ENCODE results near the gene SIGLEC8. TPM values are rescaled to one million over a fixed set of nuclear protein-coding genes. Genes with fewer than 3 reads are reported as not detected.
A peak's percentile ranks its signal among the peaks of the same experiment; 100 is the strongest.

The SIGLEC8 gene
- total RNA-seq, 1 donor from 2014 or later, result not detected

DNA sequence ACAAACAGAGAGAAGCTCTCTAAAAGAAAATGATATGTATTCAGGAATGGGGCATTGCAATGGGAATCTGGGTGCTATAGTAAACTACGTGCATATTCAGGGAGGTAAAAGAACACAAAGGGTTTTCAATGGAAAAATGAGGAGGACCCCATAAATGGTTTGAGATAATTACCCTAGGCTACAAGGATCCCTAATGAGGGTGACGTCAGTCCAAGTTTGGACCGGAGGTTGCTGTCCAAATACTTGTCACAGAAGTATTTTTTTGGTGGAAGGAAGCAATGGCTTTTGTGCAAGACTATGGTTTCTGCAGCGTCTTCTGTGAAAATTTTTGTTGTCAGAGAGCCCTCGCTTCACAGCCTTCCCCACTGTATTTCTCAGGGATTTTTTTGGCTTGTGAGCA lies 19.1 kb upstream of the SIGLEC8 start:
- intact Hi-C loops (cut with DNase I), result loop anchor here (10.0 kb wide), 1 partner anchor 307 kb away; no protein-coding TSS in a partner anchor
- Histone ChIP-seq H3K36me3 (no peaks in the 10 kb centered on the region), H3K9me3 (no peaks in the 10 kb centered on the region), H3K4me1 (no peaks in the 10 kb centered on the region), H3K4me3 (no peak overlapping the region), H3K27ac (no peak overlapping the region), H3K27me3 (no peaks in the 10 kb centered on the region)
- DNase-seq (ENCODE audit: extremely low spot score in 2 of 2), result no peak
- TF ChIP-seq POLR2A (IDR thresholded peaks at IDR 0.05) (no peak), POLR2AphosphoS5 (IDR thresholded peaks at IDR 0.05; ENCODE audit: insufficient read depth in 1 of 2, low read depth in 1 of 2) (no peak)
- TF ChIP-seq, protein P1, sequence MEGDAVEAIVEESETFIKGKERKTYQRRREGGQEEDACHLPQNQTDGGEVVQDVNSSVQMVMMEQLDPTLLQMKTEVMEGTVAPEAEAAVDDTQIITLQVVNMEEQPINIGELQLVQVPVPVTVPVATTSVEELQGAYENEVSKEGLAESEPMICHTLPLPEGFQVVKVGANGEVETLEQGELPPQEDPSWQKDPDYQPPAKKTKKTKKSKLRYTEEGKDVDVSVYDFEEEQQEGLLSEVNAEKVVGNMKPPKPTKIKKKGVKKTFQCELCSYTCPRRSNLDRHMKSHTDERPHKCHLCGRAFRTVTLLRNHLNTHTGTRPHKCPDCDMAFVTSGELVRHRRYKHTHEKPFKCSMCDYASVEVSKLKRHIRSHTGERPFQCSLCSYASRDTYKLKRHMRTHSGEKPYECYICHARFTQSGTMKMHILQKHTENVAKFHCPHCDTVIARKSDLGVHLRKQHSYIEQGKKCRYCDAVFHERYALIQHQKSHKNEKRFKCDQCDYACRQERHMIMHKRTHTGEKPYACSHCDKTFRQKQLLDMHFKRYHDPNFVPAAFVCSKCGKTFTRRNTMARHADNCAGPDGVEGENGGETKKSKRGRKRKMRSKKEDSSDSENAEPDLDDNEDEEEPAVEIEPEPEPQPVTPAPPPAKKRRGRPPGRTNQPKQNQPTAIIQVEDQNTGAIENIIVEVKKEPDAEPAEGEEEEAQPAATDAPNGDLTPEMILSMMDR (IDR thresholded peaks at IDR 0.05), result no peak

DNA sequence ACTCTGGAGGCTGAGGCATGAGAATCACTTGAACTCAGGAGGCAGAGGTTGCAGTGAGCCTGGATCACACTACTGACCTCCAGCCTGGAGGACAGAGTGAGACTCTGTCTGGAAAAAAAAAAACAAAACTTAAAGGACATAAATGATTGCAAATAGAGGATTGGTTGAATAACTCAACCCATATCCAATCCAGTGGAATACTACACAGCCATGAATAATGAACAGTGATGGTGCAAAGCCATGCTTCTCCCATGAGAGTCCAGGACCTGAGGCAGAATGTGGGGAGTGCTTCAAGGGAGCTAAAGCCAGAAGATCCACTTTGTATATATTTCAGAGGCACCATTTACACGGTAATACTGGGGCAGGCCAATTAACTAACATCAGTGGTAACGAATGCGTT lies 17.9 kb upstream of the SIGLEC8 start:
- H3K4me3 ChIP-seq, result no peak overlapping the region
- intact Hi-C loops (cut with DNase I), result loop anchor here (1.0 to 10.0 kb wide), 2 partner anchors 21 to 309 kb away; no protein-coding TSS in a partner anchor
- TF ChIP-seq, protein P1 (IDR thresholded peaks at IDR 0.05), result no peak
- no peak for TF ChIP-seq POLR2AphosphoS5 (IDR thresholded peaks at IDR 0.05; ENCODE audit: insufficient read depth in 1 of 2, low read depth in 1 of 2)
- TF ChIP-seq POLR2A (IDR thresholded peaks at IDR 0.05), result no peak
- H3K4me1 ChIP-seq, result no peaks in the 10 kb centered on the region
- no peaks in the 10 kb centered on the region for H3K36me3 ChIP-seq
- H3K27ac ChIP-seq, result no peak overlapping the region
- DNase-seq (ENCODE audit: extremely low spot score in 2 of 2), result no peak
- H3K9me3 ChIP-seq, result no peaks in the 10 kb centered on the region
- no peaks in the 10 kb centered on the region for H3K27me3 ChIP-seq

DNA sequence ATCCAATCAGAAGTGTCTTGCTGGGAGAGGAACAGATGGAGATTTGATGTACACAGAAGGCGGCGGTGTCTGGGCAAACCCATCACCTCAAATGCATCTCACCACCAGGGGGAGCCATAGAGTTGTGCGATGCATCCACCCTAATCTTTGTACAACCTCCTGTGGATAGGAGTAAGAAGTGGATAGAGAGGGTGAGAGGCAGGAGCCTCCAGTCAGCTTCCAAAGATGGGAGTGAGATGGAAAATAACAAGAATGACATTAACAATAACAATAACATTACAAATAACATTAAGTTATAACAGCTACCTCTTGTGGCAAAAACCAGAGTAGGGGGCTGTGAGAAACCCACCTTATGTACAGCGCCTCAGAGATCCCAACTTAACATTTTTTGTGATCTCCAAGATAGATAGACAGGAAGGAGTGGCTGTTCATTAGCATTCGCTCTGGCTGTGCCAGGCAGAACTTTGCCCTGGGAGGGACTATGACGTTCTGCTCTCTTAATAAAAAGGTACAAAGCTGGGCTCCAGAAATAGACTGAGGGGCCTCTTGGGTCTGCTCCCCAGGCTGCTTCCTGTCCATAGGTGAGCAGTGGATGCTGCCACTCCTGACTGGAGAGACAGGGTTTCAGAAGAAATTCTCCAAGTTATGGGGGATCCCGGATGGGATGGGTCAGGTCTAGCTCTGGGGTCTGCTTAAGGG lies 14.9 kb upstream of the SIGLEC8 start:
- no peak overlapping the region for H3K4me3 ChIP-seq
- H3K27me3 ChIP-seq, result no peaks in the 10 kb centered on the region
- no peaks in the 10 kb centered on the region for H3K4me1 ChIP-seq
- H3K27ac ChIP-seq, result no peak overlapping the region
- intact Hi-C loops (cut with DNase I), result loop anchor here (10.0 kb wide), 1 partner anchor 312 kb away; no protein-coding TSS in a partner anchor
- peak in 1 of 2 donors; percentile 21 for TF ChIP-seq POLR2AphosphoS5 (IDR thresholded peaks at IDR 0.05; ENCODE audit: insufficient read depth in 1 of 2, low read depth in 1 of 2)
- TF ChIP-seq, protein P1 (IDR thresholded peaks at IDR 0.05), result peak in 2 of 3 experiments; percentile 53 to 72
- TF ChIP-seq POLR2A (IDR thresholded peaks at IDR 0.05), result no peak
- no peak for DNase-seq (ENCODE audit: extremely low spot score in 2 of 2)
- H3K9me3 ChIP-seq, result no peaks in the 10 kb centered on the region
- H3K36me3 ChIP-seq, result no peaks in the 10 kb centered on the region

DNA sequence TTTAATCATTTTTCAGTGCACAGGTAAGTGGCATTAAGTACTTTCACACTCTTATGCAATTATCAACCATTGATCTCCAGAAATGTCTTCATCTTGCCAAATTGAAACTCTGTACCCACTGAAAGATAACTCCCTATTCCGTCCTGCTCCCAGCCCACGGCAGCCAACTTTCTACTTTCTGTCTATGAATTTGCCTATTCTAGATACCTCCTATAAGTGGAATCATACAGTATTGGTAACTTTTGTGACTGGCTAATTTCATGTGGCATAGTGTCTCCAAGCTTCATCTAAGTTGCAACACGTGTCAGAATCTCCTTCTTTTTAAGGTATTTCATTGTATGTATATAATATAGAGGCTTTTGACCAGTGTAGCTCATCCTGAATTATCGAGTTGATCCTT lies 14.4 kb upstream of the SIGLEC8 start:
- TF ChIP-seq POLR2AphosphoS5 (IDR thresholded peaks at IDR 0.05; ENCODE audit: insufficient read depth in 1 of 2, low read depth in 1 of 2) (no peak), POLR2A (IDR thresholded peaks at IDR 0.05) (no peak)
- TF ChIP-seq, protein P1 (IDR thresholded peaks at IDR 0.05), result no peak
- H3K4me3 ChIP-seq, result no peak overlapping the region
- DNase-seq (ENCODE audit: extremely low spot score in 2 of 2), result no peak
- H3K4me1 ChIP-seq, result no peaks in the 10 kb centered on the region
- H3K27me3 ChIP-seq, result no peaks in the 10 kb centered on the region
- H3K36me3 ChIP-seq, result no peaks in the 10 kb centered on the region
- intact Hi-C loops (cut with DNase I), result loop anchor here (10.0 kb wide), 1 partner anchor 312 kb away; no protein-coding TSS in a partner anchor
- no peak overlapping the region for H3K27ac ChIP-seq
- no peaks in the 10 kb centered on the region for H3K9me3 ChIP-seq

DNA sequence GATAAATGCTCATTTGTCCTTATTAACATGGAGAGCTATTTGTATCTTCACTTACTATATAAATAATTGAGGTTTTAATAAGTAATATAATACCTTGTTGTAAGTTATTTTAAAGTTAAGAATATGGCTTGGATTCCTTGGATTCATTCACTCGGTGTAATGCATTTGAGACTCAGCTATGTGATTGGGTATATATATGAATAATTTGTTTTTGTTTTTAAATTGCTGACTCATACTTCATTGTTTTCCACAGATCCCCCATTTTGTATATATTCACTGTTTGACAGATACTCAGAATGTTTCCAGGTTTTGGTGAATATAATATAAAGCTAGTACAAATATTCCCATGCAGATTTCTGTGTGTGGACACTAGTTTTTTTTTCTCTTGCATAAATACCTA lies 13.3 kb upstream of the SIGLEC8 start:
- intact Hi-C loops (cut with DNase I), result loop anchor here (10.0 kb wide), 1 partner anchor 313 kb away; no protein-coding TSS in a partner anchor
- no peaks in the 10 kb centered on the region for H3K27me3 ChIP-seq
- no peak for DNase-seq (ENCODE audit: extremely low spot score in 2 of 2)
- no peaks in the 10 kb centered on the region for H3K9me3 ChIP-seq
- no peaks in the 10 kb centered on the region for H3K4me1 ChIP-seq
- TF ChIP-seq POLR2AphosphoS5 (IDR thresholded peaks at IDR 0.05; ENCODE audit: insufficient read depth in 1 of 2, low read depth in 1 of 2), result no peak
- no peak for TF ChIP-seq POLR2A (IDR thresholded peaks at IDR 0.05)
- TF ChIP-seq, protein P1 (IDR thresholded peaks at IDR 0.05), result no peak
- no peak overlapping the region for H3K27ac ChIP-seq
- no peak overlapping the region for H3K4me3 ChIP-seq
- no peaks in the 10 kb centered on the region for H3K36me3 ChIP-seq
